ENCODE data around the gene DBF4.
"Not testable (repeated sequence)": the region's sequence is repeated elsewhere in the genome, so short reads cannot be mapped to it uniquely, and the experiment has no call there.

- TF ChIP-seq CTCF (IDR thresholded peaks at IDR 0.05); EZH2 (IDR thresholded peaks at IDR 0.05; ENCODE audit: borderline replicate concordance, insufficient read depth, low read depth, low read length, poor library complexity, severe bottlenecking): not testable (repeated sequence)
Measured at GRCh38 chr7:87908814-87909213, 32.5 kb downstream of the DBF4 start.
